ENCODE results near the gene GDPD4.

DNA sequence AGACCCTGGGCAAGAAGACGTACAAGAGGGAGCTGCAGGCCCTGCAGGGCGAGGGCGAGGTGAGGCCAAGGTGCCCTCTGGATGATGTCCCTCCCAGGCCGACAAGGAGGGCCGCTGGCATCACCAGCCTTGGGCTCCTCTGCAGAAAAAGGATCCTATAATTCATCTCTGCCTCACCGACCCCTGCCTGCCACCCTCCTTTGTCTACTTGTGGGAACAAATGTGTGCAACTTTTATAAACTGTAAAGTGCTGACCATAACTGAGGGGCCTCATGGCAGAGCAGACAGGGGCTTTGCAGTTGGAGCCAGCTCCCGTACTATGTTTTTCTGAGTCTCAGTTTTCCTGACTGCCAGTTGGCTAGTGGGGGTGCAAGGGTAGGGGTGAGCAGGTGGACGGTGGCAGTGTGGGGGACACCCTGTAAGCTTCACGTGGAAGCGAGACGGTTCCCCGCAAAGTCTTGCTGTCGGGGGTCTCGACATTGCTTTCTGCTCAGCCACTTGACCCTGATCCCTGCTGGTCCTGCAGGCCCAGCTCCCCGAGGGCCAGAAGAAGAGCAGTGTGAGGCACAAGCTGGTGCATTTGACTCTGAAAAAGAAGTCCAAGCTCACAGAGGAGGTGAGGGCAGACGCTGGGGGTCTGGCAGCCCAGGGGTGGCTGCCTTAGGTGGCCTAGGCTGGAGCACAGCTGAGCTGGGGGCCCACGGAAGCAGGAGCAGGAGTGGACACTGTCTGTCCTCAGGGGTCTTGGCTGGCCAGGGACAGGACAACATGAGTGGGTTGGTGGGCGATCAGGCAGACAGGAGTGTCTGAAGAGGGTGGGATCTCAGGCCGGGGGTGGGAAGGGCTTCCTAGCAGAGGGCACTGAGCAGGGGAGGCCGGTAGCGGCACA, 118.7 kb downstream of the GDPD4 start:
- TF ChIP-seq, protein P1, sequence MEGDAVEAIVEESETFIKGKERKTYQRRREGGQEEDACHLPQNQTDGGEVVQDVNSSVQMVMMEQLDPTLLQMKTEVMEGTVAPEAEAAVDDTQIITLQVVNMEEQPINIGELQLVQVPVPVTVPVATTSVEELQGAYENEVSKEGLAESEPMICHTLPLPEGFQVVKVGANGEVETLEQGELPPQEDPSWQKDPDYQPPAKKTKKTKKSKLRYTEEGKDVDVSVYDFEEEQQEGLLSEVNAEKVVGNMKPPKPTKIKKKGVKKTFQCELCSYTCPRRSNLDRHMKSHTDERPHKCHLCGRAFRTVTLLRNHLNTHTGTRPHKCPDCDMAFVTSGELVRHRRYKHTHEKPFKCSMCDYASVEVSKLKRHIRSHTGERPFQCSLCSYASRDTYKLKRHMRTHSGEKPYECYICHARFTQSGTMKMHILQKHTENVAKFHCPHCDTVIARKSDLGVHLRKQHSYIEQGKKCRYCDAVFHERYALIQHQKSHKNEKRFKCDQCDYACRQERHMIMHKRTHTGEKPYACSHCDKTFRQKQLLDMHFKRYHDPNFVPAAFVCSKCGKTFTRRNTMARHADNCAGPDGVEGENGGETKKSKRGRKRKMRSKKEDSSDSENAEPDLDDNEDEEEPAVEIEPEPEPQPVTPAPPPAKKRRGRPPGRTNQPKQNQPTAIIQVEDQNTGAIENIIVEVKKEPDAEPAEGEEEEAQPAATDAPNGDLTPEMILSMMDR (IDR thresholded peaks at IDR 0.05 in 2 of 3, conservative IDR thresholded peaks at IDR 0.05 in 1 of 3; ENCODE audit: borderline replicate concordance in 1 of 3, insufficient read depth in 1 of 3, low read depth in 2 of 3, low read length in 2 of 3): no peak
- no peak for TF ChIP-seq POLR2A (IDR thresholded peaks at IDR 0.05; ENCODE audit: borderline replicate concordance, extremely low read depth, insufficient read depth, insufficient read length)
- no peak for TF ChIP-seq EZH2 (IDR thresholded peaks at IDR 0.05)
- TF ChIP-seq, protein P2, sequence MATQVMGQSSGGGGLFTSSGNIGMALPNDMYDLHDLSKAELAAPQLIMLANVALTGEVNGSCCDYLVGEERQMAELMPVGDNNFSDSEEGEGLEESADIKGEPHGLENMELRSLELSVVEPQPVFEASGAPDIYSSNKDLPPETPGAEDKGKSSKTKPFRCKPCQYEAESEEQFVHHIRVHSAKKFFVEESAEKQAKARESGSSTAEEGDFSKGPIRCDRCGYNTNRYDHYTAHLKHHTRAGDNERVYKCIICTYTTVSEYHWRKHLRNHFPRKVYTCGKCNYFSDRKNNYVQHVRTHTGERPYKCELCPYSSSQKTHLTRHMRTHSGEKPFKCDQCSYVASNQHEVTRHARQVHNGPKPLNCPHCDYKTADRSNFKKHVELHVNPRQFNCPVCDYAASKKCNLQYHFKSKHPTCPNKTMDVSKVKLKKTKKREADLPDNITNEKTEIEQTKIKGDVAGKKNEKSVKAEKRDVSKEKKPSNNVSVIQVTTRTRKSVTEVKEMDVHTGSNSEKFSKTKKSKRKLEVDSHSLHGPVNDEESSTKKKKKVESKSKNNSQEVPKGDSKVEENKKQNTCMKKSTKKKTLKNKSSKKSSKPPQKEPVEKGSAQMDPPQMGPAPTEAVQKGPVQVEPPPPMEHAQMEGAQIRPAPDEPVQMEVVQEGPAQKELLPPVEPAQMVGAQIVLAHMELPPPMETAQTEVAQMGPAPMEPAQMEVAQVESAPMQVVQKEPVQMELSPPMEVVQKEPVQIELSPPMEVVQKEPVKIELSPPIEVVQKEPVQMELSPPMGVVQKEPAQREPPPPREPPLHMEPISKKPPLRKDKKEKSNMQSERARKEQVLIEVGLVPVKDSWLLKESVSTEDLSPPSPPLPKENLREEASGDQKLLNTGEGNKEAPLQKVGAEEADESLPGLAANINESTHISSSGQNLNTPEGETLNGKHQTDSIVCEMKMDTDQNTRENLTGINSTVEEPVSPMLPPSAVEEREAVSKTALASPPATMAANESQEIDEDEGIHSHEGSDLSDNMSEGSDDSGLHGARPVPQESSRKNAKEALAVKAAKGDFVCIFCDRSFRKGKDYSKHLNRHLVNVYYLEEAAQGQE (IDR thresholded peaks at IDR 0.05; ENCODE audit: low read depth): no peak
- TF ChIP-seq POLR2AphosphoS5 (IDR thresholded peaks at IDR 0.05; ENCODE audit: low read depth, low read length): no peak
- TF ChIP-seq EZH2phosphoT487 (IDR thresholded peaks at IDR 0.05; ENCODE audit: borderline replicate concordance): no peak
- TF ChIP-seq ZNF274 (IDR thresholded peaks at IDR 0.05; ENCODE audit: low read depth, low read length): no peak
- TF ChIP-seq TCF7L2 (IDR thresholded peaks at IDR 0.05; ENCODE audit: borderline replicate concordance, extremely low read depth, insufficient read depth, insufficient read length): no peak
- TF ChIP-seq, protein P3, sequence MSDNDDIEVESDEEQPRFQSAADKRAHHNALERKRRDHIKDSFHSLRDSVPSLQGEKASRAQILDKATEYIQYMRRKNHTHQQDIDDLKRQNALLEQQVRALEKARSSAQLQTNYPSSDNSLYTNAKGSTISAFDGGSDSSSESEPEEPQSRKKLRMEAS (IDR thresholded peaks at IDR 0.05): no peak
- no peak for TF ChIP-seq ELF1 (IDR thresholded peaks at IDR 0.05; ENCODE audit: borderline replicate concordance, low read depth)
- no peak for TF ChIP-seq RAD21 (IDR thresholded peaks at IDR 0.05; ENCODE audit: low read depth)
- no peak for TF ChIP-seq SP1 (IDR thresholded peaks at IDR 0.05; ENCODE audit: low read depth)
